ENCODE results near the gene ATG9B.
"Not testable (repeated sequence)": the region's sequence is repeated elsewhere in the genome, so short reads cannot be mapped to it uniquely, and the experiment has no call there.

The ATG9B gene

DNA sequence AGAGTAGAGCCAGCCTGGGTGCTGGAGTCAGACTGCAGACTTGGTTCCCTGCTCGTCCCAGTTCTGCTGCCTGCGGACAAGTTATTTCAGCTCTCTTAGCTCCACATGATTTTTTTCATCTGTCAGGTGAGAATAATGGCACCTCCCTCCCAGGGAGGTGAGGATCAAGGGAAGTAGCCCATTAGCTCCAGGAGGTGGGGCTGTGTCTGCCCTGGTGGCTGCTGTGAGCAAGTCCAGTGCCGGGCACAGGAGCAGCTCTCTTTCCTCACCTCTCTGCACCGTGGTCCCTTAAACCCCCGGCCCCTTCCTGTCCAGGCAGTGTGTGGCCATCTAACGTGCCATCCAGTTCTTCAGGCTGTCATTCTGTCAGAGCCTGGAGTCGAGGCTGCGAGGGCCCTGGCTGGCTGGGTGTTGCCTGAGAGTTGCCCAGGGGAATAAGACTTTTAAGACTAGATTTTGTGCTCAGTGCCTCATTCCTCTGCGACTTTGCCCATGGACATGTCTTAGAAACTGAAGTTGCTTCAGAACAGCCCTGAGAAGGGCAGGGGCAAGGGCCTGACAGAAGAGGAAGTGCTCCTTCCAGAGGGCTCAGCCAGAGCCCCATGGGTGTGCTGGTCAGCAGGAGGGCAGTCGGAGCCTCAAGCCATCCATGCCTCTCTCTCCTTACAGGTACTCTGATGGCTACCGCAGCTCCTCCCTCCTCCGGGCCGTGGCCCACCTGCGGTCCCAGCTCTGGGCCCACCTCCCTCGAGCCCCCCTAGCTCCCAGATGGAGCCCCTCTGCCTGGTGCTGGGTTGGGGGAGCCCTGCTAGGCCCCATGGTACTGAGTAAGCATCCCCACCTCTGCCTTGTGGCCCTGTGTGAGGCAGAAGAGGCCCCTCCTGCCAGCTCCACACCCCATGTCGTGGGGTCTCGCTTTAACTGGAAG is 8.9 kb upstream of the ATG9B start:
- peaks cover 2% of the 10 kb centered on the region; the same call in 1 of the 2 replicates for H3K4me1 ChIP-seq (ENCODE audit: control insufficient read depth, insufficient read depth, low read length)
- no peak overlapping the region for H3K27ac ChIP-seq (ENCODE audit: low read depth, low read length)
- H3K9me3 ChIP-seq (ENCODE audit: control insufficient read depth, insufficient read depth, low read depth, low read length): no peaks in the 10 kb centered on the region
- H3K27me3 ChIP-seq (ENCODE audit: control insufficient read depth, insufficient read depth, low read length): no peaks in the 10 kb centered on the region
- H3K4me3 ChIP-seq (ENCODE audit: low read depth, low read length): no peak overlapping the region
- no peak overlapping the region for H3K9ac ChIP-seq (ENCODE audit: low read length)
- peaks cover 33% of the 10 kb centered on the region for H3K36me3 ChIP-seq (ENCODE audit: control insufficient read depth, insufficient read depth, low read length)

DNA sequence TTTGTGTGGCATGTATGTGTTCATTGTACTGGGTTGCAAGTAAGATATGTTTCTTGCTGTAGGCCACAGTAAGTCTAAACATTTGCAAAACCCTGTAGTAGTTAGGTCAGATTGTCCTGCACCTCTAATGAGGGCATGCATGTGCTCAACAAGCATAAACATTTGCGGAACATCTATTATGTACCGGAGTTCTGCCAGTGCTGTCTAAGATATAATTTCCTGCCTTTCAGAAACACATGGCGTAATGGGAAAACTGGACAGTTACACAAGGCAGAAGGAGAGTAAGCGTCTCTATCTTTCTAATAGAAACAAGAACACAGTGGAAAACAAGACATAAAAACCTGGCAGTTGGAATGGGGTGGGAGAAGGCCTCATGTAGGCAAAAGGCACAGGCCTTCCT is 6.7 kb upstream of the ATG9B start:
- Histone ChIP-seq H3K36me3 (ENCODE audit: control insufficient read depth, insufficient read depth, low read length) (peaks cover 19% of the 10 kb centered on the region), H3K4me3 (ENCODE audit: low read depth, low read length) (no peak overlapping the region), H3K9me3 (ENCODE audit: control insufficient read depth, insufficient read depth, low read depth, low read length) (no peaks in the 10 kb centered on the region), H3K27ac (ENCODE audit: low read depth, low read length) (no peak overlapping the region), H3K27me3 (ENCODE audit: control insufficient read depth, insufficient read depth, low read length) (no peaks in the 10 kb centered on the region), H3K4me1 (ENCODE audit: control insufficient read depth, insufficient read depth, low read length) (peaks cover 11% of the 10 kb centered on the region), H3K9ac (ENCODE audit: low read length) (no peak overlapping the region)

DNA sequence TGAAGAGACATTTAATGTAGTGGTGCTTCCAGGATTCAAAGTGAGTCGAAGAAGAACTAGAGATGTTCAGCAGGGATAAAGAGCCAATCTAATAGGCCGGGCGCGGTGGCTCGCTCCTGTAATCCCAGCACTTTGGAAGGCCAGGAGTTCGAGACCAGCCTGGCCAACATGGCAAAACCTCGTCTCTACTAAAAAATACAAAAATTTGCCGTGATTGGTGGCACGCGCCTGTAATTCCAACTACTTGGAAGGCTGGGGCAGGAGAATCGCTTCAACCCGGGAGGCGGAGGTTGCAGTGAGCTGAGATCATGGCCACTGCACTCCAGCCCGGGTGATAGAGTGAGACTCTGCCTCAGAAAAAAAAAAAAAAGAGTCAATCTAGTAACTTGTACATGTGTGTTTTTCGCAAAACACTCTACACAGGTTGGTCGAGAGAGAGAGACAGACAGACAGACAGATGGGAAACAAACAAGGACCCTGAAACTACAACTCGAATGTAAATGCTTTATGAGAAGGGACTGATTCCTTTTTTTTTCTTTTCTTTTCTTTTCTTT is 4.7 kb upstream of the ATG9B start:
- Histone ChIP-seq H3K9ac (ENCODE audit: low read length) (peak overlapping the region; percentile 44), H3K27me3 (ENCODE audit: control insufficient read depth, insufficient read depth, low read length) (no peaks in the 10 kb centered on the region), H3K9me3 (ENCODE audit: control insufficient read depth, insufficient read depth, low read depth, low read length) (no peaks in the 10 kb centered on the region), H3K4me1 (ENCODE audit: control insufficient read depth, insufficient read depth, low read length) (peaks cover 20% of the 10 kb centered on the region), H3K4me3 (ENCODE audit: low read depth, low read length) (peak overlapping the region; percentile 94), H3K27ac (ENCODE audit: low read depth, low read length) (peak overlapping the region; percentile 63; the same call in 1 of the 2 replicates), H3K36me3 (ENCODE audit: control insufficient read depth, insufficient read depth, low read length) (no peaks in the 10 kb centered on the region)

GRCh38 chr7:151028131-151028947 is 4.0 kb upstream of the ATG9B start, which contains the start of gene ABCB8:
TSS of gene ABCB8 (plus strand) at chr7:151028450. CDS start at chr7:151028516, 66 bp downstream.
- H3K27me3 ChIP-seq (ENCODE audit: control insufficient read depth, insufficient read depth, low read length): no peaks in the 10 kb centered on the region
- H3K4me3 ChIP-seq (ENCODE audit: low read depth, low read length): peak within 1 kb of the TSS; percentile 94
- H3K9ac ChIP-seq (ENCODE audit: low read length): peak within 1 kb of the TSS; percentile 74
- no peaks in the 10 kb centered on the region for H3K9me3 ChIP-seq (ENCODE audit: control insufficient read depth, insufficient read depth, low read depth, low read length)
- peaks cover 20% of the 10 kb centered on the region for H3K4me1 ChIP-seq (ENCODE audit: control insufficient read depth, insufficient read depth, low read length)
- peak within 1 kb of the TSS; percentile 72; the same call in 1 of the 2 replicates for H3K27ac ChIP-seq (ENCODE audit: low read depth, low read length)
- no peaks in the 10 kb centered on the region for H3K36me3 ChIP-seq (ENCODE audit: control insufficient read depth, insufficient read depth, low read length)

GRCh38 chr7:151027728-151028130 is 3.4 kb upstream of the ATG9B start:
- Histone ChIP-seq H3K27ac (ENCODE audit: low read depth, low read length) (peak overlapping the region; percentile 72; the same call in 1 of the 2 replicates), H3K4me1 (ENCODE audit: control insufficient read depth, insufficient read depth, low read length) (peaks cover 18% of the 10 kb centered on the region), H3K4me3 (ENCODE audit: low read depth, low read length) (peak overlapping the region; percentile 64), H3K9ac (ENCODE audit: low read length) (peak overlapping the region; percentile 74)
- H3K36me3 ChIP-seq (ENCODE audit: control insufficient read depth, insufficient read depth, low read length); H3K9me3 ChIP-seq (ENCODE audit: control insufficient read depth, insufficient read depth, low read depth, low read length); H3K27me3 ChIP-seq (ENCODE audit: control insufficient read depth, insufficient read depth, low read length): not testable (repeated sequence)

- not testable (repeated sequence) for H3K9me3 ChIP-seq (ENCODE audit: control insufficient read depth, insufficient read depth, low read depth, low read length); H3K36me3 ChIP-seq (ENCODE audit: control insufficient read depth, insufficient read depth, low read length); H3K27me3 ChIP-seq (ENCODE audit: control insufficient read depth, insufficient read depth, low read length)
- Histone ChIP-seq H3K9ac (ENCODE audit: low read length) (peak overlapping the region; percentile 74), H3K4me1 (ENCODE audit: control insufficient read depth, insufficient read depth, low read length) (peaks cover 18% of the 10 kb centered on the region), H3K4me3 (ENCODE audit: low read depth, low read length) (peak overlapping the region; percentile 64), H3K27ac (ENCODE audit: low read depth, low read length) (peak overlapping the region; percentile 72; the same call in 1 of the 2 replicates)
Observed at GRCh38 chr7:151026771-151027727, 2.8 kb upstream of the ATG9B start.

GRCh38 chr7:151025924-151026671 is 1.8 kb upstream of the ATG9B start:
- Histone ChIP-seq H3K9me3 (ENCODE audit: control insufficient read depth, insufficient read depth, low read depth, low read length) (no peaks in the 10 kb centered on the region), H3K27me3 (ENCODE audit: control insufficient read depth, insufficient read depth, low read length) (no peaks in the 10 kb centered on the region), H3K36me3 (ENCODE audit: control insufficient read depth, insufficient read depth, low read length) (no peaks in the 10 kb centered on the region), H3K9ac (ENCODE audit: low read length) (peak overlapping the region; percentile 74), H3K4me1 (ENCODE audit: control insufficient read depth, insufficient read depth, low read length) (peaks cover 18% of the 10 kb centered on the region), H3K27ac (ENCODE audit: low read depth, low read length) (peak overlapping the region; percentile 72; the same call in 1 of the 2 replicates), H3K4me3 (ENCODE audit: low read depth, low read length) (peak overlapping the region; percentile 64; the same call in 1 of the 2 replicates)

DNA sequence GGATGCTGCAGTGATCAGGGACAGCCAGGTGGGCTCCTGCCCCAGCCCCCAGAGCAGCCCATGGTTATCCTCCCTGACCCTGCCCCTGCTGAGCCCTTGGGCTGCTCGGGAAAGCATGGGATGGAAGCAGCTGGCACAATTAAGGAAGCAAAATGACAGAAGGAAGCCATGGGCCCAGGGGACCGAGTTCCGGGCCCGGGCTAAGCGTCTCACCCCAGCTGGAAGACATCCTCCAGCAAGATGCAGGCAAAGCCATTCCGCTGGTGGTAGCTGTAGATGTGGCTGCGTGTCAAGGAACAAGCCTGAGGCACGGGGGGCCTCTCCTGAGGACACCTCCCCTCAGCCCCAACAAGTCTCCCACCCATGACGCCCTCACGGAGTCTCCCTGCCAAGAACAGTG is 1.1 kb downstream of the ATG9B start:
- Histone ChIP-seq H3K4me1 (ENCODE audit: control insufficient read depth, insufficient read depth, low read length) (peaks cover 44% of the 10 kb centered on the region), H3K27ac (ENCODE audit: low read depth, low read length) (no peak overlapping the region), H3K4me3 (ENCODE audit: low read depth, low read length) (no peak overlapping the region), H3K27me3 (ENCODE audit: control insufficient read depth, insufficient read depth, low read length) (peaks cover 27% of the 10 kb centered on the region), H3K36me3 (ENCODE audit: control insufficient read depth, insufficient read depth, low read length) (no peaks in the 10 kb centered on the region), H3K9me3 (ENCODE audit: control insufficient read depth, insufficient read depth, low read depth, low read length) (no peaks in the 10 kb centered on the region), H3K9ac (ENCODE audit: low read length) (no peak overlapping the region)

GRCh38 chr7:151020231-151020630 is 4.1 kb downstream of the ATG9B start:
- H3K27me3 ChIP-seq (ENCODE audit: control insufficient read depth, insufficient read depth, low read length): peaks cover 41% of the 10 kb centered on the region
- peaks cover 40% of the 10 kb centered on the region for H3K4me1 ChIP-seq (ENCODE audit: control insufficient read depth, insufficient read depth, low read length)
- no peaks in the 10 kb centered on the region; the same call in 1 of the 2 replicates for H3K36me3 ChIP-seq (ENCODE audit: control insufficient read depth, insufficient read depth, low read length)
- no peak overlapping the region for H3K9ac ChIP-seq (ENCODE audit: low read length)
- H3K4me3 ChIP-seq (ENCODE audit: low read depth, low read length): peak overlapping the region; percentile 27; the same call in 1 of the 2 replicates
- H3K27ac ChIP-seq (ENCODE audit: low read depth, low read length): no peak overlapping the region
- no peaks in the 10 kb centered on the region for H3K9me3 ChIP-seq (ENCODE audit: control insufficient read depth, insufficient read depth, low read depth, low read length)

Measured in HUES6 (cell line).